Epithelial cell of proximal tubule (primary cell): ENCODE data around the gene SMARCD1. TPM values are rescaled to one million over a fixed set of nuclear protein-coding genes. Genes with fewer than 3 reads are reported as not detected.

Experiments
- DNase-seq: peaks from one replicate; pipeline ENCODE4 v3.0.0-alpha.2; 2011; ENCODE audit warnings: low read depth
- H3K4me3 ChIP-seq: 2 replicates; pipeline ENCODE4 v1.5.1; 2011; ENCODE audit warnings: low read depth, mild to moderate bottlenecking, low read length
- CTCF ChIP-seq: conservative IDR thresholded peaks from 2 replicates; pipeline ENCODE4 v1.5.1; 2012; ENCODE audit warnings: low read depth, mild to moderate bottlenecking, low read length
- total RNA-seq: library from RNA; depleted of rRNA; stranded (reverse); fragments of >200 nt; gene quantifications from 2 replicates; pipeline ENCODE4 v1.2.3, GENCODE V29; 2015

Gene SMARCD1
- total RNA-seq, 1 donor from 2014 or later, result 77.3 TPM

DNA sequence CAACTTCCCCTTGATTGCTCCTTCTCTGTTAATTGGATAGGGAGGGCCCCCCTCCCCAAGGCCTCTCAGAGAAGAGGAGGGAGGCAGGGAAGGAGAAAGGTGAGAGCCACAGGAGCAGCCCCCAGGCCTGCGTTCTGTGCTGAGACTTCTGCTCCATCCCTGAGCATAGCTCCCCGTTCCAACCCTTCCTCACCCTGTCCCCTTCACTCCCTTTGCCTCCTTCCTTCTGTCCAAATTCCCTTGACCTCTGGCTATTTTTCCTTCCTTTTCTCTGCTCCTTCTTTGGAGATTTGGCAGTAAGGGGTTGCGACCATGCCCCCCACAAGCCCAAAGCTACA is 28.5 kb upstream of the SMARCD1 start:
- DNase-seq, result no peak
- no peak for TF ChIP-seq CTCF
- peak overlapping the region; percentile 55 for H3K4me3 ChIP-seq

DNA sequence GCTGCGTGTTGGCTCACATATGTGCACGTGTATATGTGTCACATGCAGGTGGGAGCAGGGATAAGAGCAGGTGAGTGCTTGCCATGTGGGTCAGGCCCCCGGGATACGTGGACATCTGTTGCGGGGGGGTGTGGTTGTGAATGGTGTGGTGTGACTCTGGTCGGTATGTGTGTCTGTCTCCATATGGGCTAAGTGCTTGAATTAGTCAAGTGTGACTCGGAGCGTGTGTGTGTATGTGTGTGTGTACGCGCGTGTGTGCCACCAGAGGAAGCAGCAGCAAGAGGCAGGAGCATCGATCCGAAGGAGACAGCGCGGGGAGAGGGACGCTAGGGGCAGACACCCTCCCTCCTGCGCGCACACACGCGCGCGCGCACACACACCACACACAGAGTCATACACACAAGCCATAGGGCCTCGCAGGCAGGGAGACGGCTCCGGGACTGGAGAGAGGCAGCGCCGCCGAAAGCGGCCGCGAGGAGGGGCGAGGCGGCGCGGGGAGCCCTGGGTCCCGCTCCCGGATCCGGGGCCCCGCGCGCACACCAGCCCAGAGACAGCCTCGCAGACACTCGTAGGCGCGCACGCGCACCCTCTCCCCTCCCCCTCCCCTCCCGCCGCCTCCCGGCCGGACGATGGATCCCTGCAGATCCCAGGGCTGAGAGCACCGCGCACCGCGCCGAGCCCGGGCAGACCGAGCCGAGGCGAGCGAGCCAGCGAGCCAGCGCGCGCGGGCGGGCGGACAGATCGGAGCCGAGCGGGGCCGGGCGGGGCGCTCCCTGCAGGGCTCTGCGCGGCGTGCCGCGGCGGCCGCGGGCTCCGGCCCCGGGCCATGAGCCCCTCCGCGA is 27.9 kb upstream of the SMARCD1 start, which contains the start of gene ASIC1:
ASIC1 (plus strand) TSS at position 597 of the 842 bp plus-strand sequence. CDS start 1,171 bp downstream, outside the sequence.
- no peak for DNase-seq
- TF ChIP-seq CTCF, result peak; percentile 3

DNA sequence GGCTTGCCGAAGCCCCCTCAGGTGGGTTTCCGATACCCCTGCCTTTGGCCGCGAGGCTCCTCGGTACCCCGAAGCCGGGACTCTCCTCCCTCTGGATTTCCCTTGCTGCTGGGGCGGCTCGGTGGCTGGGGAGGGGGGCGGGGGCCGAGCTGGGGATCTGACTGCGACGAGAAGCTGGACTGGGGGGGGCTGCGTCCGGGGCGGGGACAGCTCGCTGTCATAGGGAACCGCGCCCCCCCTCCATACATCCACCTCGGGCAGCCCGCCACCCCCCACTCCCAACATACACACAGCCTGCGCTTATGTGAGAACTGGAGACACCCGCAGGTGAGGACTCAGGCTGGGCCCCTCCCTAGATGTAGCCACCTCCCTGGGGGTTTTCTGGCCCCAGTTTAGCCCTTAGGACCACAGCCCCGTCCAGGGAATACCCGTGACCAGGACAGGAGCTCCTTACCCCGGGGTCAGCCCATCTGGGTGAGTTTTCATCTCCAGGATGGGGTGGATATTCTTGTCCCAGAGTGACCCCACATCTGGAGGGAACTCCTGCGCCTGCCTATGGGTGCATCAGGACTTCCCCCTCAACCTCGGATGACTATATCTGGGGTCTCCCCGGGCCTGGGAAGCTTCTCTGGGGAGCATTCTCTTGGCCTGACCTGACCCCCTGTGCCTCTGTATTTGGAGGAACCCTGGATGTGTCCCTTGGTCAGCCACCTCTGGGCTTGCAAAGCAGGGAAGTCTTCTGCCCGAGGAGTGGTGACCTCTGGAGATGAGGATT is 27.1 kb upstream of the SMARCD1 start:
- TF ChIP-seq CTCF, result no peak
- peak overlapping the region; percentile 55 for H3K4me3 ChIP-seq
- DNase-seq, result no peak

More for the DNA sequence above, 27.9 kb upstream of the SMARCD1 start, which contains the start of gene ASIC1:
- H3K4me3 ChIP-seq, result peak within 1 kb of the TSS; percentile 55

DNA sequence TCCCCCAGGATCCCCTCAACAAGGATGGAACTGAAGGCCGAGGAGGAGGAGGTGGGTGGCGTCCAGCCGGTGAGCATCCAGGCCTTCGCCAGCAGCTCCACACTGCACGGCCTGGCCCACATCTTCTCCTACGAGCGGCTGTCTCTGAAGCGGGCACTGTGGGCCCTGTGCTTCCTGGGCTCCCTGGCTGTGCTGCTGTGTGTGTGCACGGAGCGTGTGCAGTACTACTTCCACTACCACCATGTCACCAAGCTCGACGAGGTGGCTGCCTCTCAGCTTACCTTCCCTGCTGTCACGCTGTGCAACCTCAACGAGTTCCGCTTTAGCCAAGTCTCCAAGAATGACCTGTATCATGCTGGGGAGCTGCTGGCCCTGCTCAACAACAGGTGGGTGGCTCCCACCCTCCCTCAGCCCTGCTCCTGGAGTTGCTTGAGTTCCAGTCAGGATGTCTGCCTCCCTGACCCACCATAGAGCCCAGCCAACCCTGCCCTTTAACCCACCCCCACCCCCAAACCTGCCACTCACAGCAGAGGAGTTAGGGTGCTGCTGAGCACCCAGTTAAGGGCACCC is 26.3 kb upstream of the SMARCD1 start:
- TF ChIP-seq CTCF, result no peak
- no peak for DNase-seq
- H3K4me3 ChIP-seq, result no peak overlapping the region

GRCh38 chr12:50059440-50060119 is 25.6 kb upstream of the SMARCD1 start:
- no peak for DNase-seq
- no peak overlapping the region for H3K4me3 ChIP-seq
- no peak for TF ChIP-seq CTCF

GRCh38 chr12:50060120-50060468 is 25.0 kb upstream of the SMARCD1 start:
- DNase-seq, result no peak
- no peak for TF ChIP-seq CTCF
- H3K4me3 ChIP-seq, result no peak overlapping the region
